Measurements from ENCODE around the gene DLK2. TPM values are rescaled to one million over a fixed set of nuclear protein-coding genes. Genes with fewer than 3 reads are reported as not detected.

The DLK2 gene
- total and polyA plus RNA-seq, 10 donors: 0.12 to 0.68 (median 0.42) TPM; not detected in 2

GRCh38 chr6:43434943-43435342 is 20.4 kb downstream of the DLK2 start:
- DNase-seq: no peak
- Histone ChIP-seq H3K9me3 (no peaks in the 10 kb centered on the region), H3K4me3 (no peak overlapping the region), H3K27me3 (replicated peaks in 1 of 7) (no peaks in the 10 kb centered on the region), H3K4me1 (peaks cover 0 to 15% (median 1%) of the 10 kb centered on the region in 6 donors), H3K27ac (no peak overlapping the region), H3K36me3 (peaks cover 0 to 93% (median 46%) of the 10 kb centered on the region in 6 donors)
- WGBS, 5 donors: 91 to 98% (median 96%) methylated on average over 4 of the region's 4 CpGs
- intact Hi-C loops (cut with DNase I; ENCODE audit: low total_unique reads): no loop called here
- TF ChIP-seq POLR2AphosphoS5 (IDR thresholded peaks at IDR 0.05) (no peak), POLR2A (IDR thresholded peaks at IDR 0.05) (no peak)
- TF ChIP-seq, protein P1, sequence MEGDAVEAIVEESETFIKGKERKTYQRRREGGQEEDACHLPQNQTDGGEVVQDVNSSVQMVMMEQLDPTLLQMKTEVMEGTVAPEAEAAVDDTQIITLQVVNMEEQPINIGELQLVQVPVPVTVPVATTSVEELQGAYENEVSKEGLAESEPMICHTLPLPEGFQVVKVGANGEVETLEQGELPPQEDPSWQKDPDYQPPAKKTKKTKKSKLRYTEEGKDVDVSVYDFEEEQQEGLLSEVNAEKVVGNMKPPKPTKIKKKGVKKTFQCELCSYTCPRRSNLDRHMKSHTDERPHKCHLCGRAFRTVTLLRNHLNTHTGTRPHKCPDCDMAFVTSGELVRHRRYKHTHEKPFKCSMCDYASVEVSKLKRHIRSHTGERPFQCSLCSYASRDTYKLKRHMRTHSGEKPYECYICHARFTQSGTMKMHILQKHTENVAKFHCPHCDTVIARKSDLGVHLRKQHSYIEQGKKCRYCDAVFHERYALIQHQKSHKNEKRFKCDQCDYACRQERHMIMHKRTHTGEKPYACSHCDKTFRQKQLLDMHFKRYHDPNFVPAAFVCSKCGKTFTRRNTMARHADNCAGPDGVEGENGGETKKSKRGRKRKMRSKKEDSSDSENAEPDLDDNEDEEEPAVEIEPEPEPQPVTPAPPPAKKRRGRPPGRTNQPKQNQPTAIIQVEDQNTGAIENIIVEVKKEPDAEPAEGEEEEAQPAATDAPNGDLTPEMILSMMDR (IDR thresholded peaks at IDR 0.05 in 8 of 11, conservative IDR thresholded peaks at IDR 0.05 in 3 of 11): no peak

- no peaks in the 10 kb centered on the region for H3K27me3 ChIP-seq (replicated peaks in 1 of 7)
- H3K36me3 ChIP-seq: peaks cover 0 to 86% (median 42%) of the 10 kb centered on the region in 6 donors
- no peaks in the 10 kb centered on the region for H3K9me3 ChIP-seq
- no peak overlapping the region for H3K27ac ChIP-seq
- TF ChIP-seq POLR2A (IDR thresholded peaks at IDR 0.05) (no peak), POLR2AphosphoS5 (IDR thresholded peaks at IDR 0.05) (peak in 1 of 3 donors; percentile 22)
- TF ChIP-seq, protein P1 (IDR thresholded peaks at IDR 0.05 in 8 of 11, conservative IDR thresholded peaks at IDR 0.05 in 3 of 11): no peak
- no peak overlapping the region for H3K4me3 ChIP-seq
- intact Hi-C loops (cut with DNase I; ENCODE audit: low total_unique reads): no loop called here
- H3K4me1 ChIP-seq: peaks cover 0 to 22% (median 8%) of the 10 kb centered on the region in 6 donors
- no peak for DNase-seq
- WGBS, 5 donors: 87 to 99% (median 89%) methylated on average over 9 to 15 of the region's 15 CpGs
Observed at GRCh38 chr6:43434001-43434840, 21.1 kb downstream of the DLK2 start.

DNA sequence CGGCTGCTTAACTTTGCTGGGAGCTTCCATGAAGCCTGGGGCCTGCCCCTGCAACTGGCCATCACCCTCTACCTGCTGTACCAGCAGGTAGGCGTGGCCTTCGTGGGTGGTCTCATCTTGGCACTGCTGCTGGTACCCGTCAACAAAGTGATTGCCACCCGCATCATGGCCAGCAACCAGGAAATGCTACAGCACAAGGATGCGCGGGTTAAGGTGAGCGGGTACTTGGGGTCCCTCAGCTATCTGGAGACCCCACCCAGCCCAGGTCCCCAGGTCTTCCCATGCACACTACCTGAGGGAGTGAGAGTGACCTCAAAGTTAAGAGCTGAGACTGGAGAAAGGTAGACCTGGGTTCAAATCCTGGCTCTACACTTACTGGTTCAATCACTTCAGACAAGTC is 22.2 kb downstream of the DLK2 start:
- 82 to 96% (median 85%) methylated on average over 5 to 8 of the region's 8 CpGs for WGBS, 5 donors
- H3K27me3 ChIP-seq (replicated peaks in 1 of 7): no peaks in the 10 kb centered on the region
- H3K4me1 ChIP-seq: peaks cover 9 to 33% (median 18%) of the 10 kb centered on the region in 6 donors
- H3K36me3 ChIP-seq: peaks cover 0 to 75% (median 31%) of the 10 kb centered on the region in 6 donors
- H3K4me3 ChIP-seq: no peak overlapping the region
- intact Hi-C loops (cut with DNase I; ENCODE audit: low total_unique reads): no loop called here
- no peak for TF ChIP-seq POLR2AphosphoS5 (IDR thresholded peaks at IDR 0.05)
- no peak for TF ChIP-seq POLR2A (IDR thresholded peaks at IDR 0.05)
- TF ChIP-seq, protein P1 (IDR thresholded peaks at IDR 0.05 in 8 of 11, conservative IDR thresholded peaks at IDR 0.05 in 3 of 11): no peak
- no peak for DNase-seq
- no peak overlapping the region for H3K27ac ChIP-seq
- no peaks in the 10 kb centered on the region for H3K9me3 ChIP-seq

Data from spleen (tissue), 11 donors.